ENCODE data around the gene WFDC13.
"Not testable (repeated sequence)": the region's sequence is repeated elsewhere in the genome, so short reads cannot be mapped to it uniquely, and the experiment has no call there.

Gene WFDC13, protein sequence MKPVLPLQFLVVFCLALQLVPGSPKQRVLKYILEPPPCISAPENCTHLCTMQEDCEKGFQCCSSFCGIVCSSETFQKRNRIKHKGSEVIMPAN

DNA sequence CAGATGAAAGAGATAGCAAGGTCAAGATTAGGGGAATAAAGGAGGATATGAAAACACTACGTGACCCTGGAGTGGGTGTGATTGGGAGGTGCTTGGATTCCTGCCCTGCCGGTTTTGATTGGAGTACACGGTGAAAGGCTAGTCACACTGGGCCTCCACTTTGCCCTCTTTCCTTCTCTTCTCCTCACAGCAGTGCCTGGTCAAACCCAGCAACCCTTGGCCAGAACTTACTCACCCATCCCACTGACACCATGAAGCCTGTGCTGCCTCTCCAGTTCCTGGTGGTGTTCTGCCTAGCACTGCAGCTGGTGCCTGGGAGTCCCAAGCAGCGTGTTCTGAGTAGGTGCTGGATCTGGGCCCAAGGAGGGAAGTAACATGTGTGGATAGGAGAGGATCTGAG, at the start of gene WFDC13:
WFDC13 (plus strand) TSS at position 166 of the 400 bp plus-strand sequence; CDS start at position 252, 86 bp downstream.
- no peak for DNase-seq

DNA sequence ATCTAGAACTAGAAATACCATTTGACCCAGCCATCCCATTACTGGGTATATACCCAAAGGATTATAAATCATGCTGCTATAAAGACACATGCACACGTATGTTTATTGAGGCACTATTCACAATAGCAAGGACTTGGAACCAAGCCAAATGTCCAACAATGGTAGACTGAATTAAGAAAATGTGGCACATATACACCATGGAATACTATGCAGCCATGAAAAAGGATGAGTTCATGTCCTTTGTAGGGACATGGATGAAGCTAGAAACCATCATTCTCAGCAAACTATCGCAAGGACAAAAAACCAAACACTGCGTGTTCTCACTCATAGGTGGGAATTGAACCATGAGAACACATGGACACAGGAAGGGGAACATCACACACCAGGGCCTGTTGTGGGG, 44.8 kb upstream of the WFDC13 start:
- DNase-seq, result not testable (repeated sequence)

DNA sequence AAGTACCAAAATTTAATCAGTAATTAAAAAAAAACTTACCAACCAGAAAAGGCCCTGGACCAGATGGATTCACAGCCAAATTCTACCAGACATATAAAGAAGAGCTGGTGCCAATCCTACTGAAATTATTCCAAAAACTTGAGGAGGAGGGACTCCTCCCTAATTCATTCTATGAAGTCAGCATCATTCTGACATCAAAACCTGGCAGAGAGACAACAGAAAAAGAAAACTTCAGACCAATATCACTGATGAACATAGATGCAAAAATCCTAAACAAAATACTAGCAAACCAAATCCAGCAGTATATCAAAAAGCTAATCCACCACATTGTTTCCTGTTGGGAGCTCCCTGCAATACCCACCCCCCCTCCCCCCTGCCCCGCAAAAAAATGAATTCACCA, 31.7 kb upstream of the WFDC13 start, which contains the start of gene WFDC11:
WFDC11 (minus strand) TSS at position 101 of the 400 bp plus-strand sequence. CDS start 19,639 bp downstream, outside the sequence.
- no peak for DNase-seq

DNA sequence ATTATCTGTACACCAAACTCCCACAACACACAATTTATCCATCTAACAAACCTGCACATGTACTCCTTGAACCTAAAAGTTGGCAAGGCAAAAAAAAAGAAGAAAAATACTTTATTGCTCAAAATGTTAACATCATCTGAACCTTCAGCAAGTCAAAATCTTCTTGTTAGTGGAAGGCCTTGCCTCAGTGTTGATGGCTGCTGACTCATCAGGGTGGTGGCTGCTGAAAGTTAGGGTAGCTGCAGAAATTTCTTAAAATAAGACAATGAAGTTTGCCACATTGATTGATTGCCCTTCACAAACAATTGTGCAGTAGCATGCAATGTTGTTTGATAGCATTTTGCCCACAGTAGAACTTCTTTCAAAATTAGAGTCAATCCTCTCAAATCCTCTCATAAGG, 29.1 kb upstream of the WFDC13 start:
- no peak for DNase-seq

DNA sequence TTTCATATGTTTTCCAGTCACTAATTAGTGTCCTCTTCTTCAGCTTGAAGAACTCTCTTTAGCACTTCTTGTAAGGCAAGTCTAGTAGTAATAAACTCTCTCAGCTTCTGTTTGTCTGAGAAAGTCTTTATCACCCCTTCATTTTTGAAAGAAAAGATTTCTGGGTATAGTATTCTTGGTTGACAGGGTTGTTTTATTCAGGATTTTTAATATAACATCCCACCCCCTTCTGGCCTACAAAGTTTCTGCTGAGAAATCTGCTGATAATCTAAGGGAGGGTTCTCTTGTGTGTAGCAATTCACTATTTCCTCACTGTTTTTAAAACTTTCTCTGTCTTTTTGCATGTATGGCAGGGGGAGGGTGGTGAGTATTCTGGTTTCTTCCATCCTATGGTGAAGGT, 22.2 kb upstream of the WFDC13 start:
- no peak for DNase-seq

DNA sequence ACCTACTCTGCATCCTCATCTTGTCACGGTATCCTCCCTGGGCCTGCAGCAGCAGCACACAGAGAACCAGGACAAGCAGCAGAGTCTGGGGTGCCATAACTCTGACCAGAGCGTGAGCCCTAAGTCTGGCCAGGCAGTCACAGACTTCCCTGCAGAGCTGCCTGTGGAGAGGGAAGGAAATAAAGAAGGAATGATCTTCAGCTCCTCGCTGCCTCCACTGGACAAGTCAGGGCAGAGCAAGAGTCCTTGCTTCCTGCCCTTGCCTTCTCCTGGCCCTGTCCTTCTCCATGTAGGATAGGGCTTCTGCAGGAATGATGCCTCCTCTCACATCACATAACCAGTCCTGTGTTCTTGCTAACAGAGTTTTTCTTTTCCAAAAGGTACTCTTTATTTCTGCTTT, 15.9 kb upstream of the WFDC13 start:
- no peak for DNase-seq

DNA sequence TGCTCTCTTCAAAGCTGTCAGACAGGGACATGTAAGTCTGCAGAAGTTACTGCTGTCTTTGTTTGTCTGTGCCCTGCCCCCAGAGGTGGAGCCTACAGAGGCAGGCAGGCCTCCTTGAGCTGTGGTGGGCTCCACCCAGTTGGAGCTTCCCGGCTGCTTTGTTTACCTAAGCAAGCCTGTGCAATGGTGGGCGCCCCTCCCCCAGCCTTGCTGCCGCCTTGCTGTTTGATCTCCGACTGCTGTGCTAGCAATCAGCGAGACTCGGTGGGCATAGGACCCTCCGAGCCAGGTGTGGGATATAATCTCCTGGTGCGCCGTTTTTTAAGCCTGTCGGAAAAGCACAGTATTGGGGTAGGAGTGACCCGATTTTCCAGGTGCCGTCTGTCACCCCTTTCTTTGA, 8.5 kb upstream of the WFDC13 start:
- DNase-seq, result not testable (repeated sequence)

DNA sequence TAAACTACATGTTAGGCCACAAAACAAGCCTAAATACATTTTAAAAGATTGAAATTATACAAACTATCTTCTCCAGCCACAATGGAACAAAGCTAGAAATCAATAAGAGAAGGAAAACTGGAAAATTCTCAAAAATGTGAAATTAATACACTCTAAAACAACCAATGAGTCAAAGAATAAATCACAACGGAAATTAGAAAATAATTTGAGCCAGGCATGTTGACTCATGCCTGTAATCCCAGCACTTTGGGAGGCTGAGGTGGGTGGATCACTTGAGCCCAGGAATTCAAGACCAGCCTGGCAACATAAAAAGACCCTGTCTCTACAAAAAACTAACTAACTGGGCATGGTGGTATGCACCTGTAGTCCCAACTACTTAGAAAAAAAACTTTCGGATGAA, 6.3 kb upstream of the WFDC13 start:
- no peak for DNase-seq

DNA sequence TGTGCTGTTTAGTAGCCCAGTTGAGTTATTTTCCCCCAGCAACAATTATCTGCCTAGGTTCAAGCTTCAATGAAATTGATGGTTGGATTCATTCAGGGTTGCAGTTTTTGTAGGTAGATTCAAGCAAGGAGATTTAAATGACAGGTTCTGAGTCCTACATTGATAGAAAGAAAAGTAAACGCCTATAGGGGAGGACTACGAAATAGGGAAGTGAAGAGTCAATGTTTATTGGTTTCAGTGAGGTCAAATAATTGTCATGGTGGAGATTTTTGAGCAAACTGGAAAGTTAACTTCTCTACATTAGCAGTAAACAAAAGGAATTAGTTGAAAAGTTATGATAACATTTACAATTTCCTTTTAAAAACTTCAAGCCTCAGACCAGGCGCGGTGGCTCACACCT, 734 bp upstream of the WFDC13 start:
- DNase-seq, result no peak

DNA sequence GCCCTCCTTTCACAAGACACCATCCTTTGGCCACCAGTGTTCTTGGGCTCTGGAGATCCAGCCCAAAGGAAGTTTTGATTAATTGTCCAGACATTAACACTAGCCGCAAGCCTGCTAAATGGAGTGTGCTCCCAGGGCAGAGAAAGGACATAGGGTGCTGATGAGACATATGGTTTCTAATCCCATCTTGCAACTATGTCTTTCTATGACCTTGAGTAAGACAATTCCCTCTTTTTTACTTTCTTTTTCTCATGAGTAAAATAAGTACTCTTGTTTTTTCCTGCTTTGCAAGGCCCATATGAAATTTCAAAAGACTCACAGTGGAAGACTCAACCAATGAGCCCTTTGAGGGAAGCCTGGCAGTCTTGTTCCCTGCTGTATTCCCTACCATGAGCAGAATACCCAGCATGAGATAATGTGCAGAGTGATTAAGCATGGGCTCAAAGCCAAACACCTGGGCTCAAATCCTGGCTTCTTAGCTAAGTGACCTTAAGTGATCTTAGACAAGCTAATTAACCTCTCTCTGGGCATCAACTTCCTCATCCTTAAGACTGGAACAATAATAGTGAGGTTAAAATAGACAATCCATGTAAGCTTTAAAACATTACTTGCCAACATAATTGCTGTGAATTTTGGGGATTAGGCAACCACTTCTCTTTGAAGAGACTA, 3.3 kb downstream of the WFDC13 start, which contains the start of gene WFDC10B:
WFDC10B (minus strand) TSS at position 51 of the 669 bp plus-strand sequence. CDS start 19,027 bp downstream, outside the sequence.
- no peak for DNase-seq

DNA sequence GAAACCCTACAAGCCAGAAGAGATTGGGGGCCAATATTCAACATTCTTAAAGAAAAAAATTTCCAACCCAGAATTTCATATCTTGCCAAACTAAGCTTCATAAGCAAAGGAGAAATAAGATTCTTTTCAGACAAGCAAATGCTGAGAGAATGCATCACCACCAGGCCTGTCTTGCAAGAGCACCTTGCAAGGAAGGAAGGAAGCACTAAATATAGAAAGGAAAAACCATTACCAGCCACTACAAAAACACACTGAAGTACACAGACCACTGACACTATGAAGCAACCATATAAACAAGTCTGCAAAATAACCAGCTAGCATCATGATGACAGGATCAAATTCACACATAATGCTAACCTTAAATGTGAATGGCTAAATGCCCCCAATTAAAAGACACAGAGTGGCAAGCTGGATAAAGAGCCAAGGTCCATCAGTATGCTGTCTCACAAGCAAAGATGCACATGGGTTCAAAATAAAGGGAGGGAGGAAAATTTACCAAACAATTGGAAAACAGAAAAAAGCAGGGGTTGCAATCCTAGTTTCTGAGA, 14.4 kb downstream of the WFDC13 start:
- DNase-seq, result not testable (repeated sequence)

DNA sequence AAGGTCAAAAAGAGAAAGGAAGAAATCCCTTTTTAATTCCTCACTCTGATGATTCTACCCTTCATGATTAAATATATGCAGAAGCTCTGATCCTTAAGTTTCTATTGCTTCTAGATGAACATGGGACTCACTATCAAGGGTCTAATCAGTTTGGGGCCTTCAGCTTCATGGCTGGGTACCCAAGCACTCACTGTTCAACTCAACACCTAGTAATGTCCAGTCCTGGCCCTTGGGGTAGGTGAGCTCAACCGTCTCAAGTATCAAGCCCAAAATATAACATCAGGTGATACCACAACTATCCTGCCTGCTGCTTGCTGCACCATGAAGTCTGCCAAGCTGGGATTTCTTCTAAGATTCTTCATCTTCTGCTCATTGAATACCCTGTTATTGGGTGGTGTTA, 20.2 kb downstream of the WFDC13 start, which contains the start of gene SPINT4:
SPINT4 (plus strand) TSS at position 301 of the 400 bp plus-strand sequence; CDS start at position 322, 21 bp downstream.
- DNase-seq, result no peak

DNA sequence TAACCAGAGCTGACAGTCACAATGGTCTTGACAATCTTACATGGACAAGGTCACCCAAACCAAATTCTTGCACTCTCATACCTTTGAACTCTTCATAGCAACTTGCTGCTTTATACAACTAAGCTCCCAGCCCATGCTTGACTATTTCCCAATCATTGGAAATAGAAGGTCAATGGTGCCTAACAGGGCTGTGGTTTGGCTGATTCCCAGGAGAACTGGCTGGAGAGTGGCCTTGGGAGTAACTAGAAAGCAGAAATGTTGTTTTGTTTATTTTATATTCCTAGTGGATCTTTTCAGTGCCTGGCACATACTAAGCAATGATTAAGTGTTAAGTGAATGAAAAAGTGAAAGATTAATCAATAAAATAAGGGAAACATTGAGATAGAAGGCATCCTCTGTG, 23.3 kb downstream of the WFDC13 start:
- no peak for DNase-seq

DNA sequence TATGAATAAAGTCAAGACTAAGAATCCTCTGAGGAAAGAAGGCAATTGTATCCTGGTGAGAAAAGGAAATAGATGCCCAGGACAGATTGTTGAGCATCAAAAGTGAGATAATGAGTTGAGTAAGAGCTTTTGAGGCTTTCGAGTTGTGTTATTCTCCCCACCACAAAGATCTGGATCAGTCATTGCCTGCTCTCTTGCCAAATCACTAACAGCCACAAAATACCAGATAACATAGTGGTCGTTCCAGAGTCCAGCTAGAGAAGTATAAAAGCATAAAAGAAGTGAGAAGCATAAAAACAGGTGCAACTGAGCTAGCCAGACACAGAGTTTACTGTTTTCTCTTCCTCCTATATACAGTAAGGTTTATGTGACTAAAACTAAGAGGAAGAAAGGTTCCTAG, 25.2 kb downstream of the WFDC13 start:
- no peak for DNase-seq

DNA sequence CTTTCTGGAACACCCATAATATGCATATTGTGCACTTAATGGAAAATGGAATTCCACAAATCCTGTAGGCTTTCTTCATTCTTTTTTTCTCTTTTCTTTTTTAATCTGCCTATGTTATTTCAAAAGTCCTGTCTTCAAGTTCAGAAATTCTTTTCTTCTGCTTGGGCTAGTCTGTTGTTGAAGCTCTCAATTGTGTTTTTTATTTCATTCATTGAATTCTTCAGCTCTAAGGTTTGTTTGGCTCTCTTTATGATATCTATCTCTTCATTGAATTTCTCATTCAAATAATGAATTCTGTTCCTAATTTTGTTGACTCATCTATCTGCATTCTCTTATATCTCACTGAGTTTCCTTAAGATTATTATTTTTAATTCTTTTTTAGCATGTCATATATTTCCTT, 30.4 kb downstream of the WFDC13 start:
- no peak for DNase-seq

DNA sequence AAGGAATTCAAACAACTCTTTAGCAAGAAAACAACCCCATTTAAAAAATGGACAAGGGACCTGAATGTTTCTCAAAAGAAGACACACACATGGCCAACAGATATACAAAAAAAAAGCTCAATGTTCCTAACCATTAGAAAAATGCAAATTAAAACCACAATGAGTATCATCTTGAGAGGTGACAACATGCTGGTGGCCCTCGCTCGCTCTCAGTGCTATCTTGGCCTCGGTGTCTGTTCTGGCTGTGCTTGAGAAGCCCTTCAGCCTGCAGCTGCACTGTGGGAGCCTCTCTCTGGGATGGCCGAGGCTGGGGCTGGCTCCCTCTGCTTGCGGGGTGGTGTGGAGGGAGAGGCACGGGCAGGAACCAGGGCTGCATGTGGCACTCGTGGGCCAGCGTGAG, 33.7 kb downstream of the WFDC13 start:
- DNase-seq, result no peak

DNA sequence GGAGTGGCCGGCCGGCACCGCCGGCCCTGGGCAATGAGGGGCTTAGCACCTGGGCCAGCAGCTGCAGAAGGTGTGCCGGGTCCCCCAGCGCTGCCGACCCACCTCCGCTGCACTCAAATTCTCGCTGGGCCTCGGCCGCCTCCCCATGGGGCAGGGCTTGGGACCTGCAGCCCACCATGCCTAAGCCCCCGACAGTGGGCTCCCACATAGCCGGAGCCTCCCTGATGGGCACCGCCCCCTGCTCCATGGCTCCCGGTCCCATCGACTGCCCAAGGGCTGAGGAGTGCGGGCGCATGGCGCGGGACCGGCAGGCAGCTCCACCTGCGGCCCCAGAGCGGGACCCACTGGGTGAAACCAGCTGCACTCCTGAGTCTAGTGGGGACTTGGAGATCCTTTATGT, 34.1 kb downstream of the WFDC13 start:
- DNase-seq, result no peak

DNA sequence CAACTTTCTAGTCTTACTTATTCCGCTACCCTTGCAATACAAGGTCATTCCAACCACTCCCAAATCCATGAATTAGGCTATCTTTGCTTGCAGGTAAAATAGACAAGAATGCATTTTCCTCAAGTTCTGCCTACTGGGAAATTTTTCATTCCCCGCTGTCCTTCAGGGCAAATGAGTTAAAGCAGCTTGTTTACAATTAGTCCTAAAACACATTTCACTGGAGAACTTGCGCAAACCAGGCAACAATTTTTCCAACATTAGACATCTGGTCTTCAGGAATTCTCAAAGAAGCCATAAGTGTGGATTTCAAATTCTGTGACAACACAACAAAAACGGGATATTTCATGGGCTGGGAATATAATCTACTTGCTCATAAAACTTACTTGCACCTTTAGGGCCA, 40.8 kb downstream of the WFDC13 start:
- DNase-seq, result no peak

DNA sequence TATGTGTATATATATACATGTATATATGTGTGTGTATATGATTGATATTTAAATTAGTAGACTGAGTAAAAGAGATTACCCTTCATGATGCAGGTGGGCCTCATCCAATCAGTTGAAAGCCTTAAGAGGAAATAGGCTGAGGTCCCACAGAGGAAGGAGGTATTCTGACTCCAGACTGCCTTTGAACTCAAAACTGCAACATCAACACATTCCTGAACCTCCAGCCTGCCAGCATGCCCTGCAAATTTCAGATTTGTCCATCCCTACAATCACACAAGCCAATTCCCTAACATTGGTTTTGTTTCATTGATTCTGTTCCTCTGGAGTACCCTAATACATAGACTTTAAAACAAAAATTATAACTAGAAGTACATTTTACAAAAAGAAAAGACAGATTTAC, 43.2 kb downstream of the WFDC13 start:
- no peak for DNase-seq

DNA sequence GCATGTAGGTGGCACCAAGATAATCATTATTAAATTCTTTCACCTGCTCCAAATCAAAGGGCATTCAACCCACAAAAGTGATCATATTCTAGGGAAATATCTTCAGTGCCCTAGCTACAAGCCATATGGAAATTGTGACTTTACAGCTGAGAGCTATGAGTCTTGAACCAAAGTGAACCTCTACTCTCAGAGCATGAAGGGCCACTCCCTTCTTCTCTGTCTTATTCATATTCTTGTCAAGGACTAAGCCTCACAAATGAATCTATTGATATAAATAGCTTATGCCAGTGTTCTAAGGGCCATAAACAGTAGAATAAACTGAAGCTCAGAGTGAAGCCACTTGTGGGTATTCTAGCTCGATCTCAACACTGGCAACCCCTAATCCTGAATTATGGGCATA, 49.9 kb downstream of the WFDC13 start:
- DNase-seq, result no peak

DNA sequence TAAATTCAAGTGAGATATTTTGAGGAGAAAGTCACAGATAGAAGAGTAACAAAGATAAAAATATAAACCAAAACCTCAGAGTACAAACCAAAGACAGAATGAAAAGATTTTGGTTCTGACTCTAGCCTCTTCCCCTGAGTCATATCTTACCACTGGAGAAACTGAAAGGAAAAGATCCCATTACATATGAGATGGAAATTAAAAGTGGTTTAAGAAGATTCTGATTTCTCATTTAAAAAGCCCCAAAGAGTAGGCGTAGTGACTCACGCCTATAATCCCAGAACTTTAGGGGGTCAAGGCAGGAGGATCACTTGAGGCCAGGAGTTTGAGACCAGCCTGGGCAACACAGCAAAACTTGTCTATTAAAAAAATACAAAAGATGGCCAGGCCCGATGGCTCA, 50.9 kb downstream of the WFDC13 start:
- no peak for DNase-seq

DNA sequence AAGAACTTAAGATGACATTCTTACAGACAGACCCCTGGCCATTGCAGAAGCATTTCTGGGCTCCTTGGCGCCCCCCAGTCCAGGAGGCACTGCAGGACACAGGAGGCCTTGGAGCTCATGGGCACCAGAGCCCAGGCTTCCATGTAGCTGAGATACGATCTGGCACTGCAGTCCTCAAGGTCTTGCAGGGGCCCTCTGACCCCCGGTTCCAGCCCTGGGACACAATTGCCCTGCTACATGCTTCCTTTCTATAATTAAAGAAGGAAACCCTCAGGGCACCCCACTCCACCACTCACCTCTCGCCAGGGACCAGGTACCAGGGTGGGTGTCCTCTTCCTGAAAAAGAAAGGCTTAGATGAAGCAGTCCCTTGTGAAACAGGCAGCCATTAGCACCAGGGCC, 56.3 kb downstream of the WFDC13 start:
- no peak for DNase-seq
